T-helper 2 cell treated with Interferon-gamma antibody and Interleukin-4, amounts not matched to agents 5 μg/mL and 100 μg/mL, for 36 hours (primary cell): ENCODE data around the gene SF3A2.
A peak's percentile ranks its signal among the peaks of the same experiment; 100 is the strongest.

Experiments
- DNase-seq: peaks from one replicate; pipeline ENCODE4 v3.0.0; 2021; ENCODE audit warnings: low spot score
- H3K27ac Mint-ChIP-seq: one replicate; pipeline ENCODE4 v1.8.0; 2021; ENCODE audit warnings: mild to moderate bottlenecking, mixed read lengths
- H3K27me3 Mint-ChIP-seq: one replicate; pipeline ENCODE4 v1.8.0; 2021; ENCODE audit warnings: low read depth, mixed read lengths
- H3K36me3 Mint-ChIP-seq: one replicate; pipeline ENCODE4 v1.8.0; 2021; ENCODE audit warnings: low read depth, mixed read lengths
- H3K4me1 Mint-ChIP-seq: one replicate; pipeline ENCODE4 v1.8.0; 2021; ENCODE audit warnings: low read depth, mixed read lengths
- H3K4me3 Mint-ChIP-seq: one replicate; pipeline ENCODE4 v1.8.0; 2022; ENCODE audit warnings: mild to moderate bottlenecking, moderate library complexity, mixed read lengths
- H3K9me3 Mint-ChIP-seq: one replicate; pipeline ENCODE4 v1.8.0; 2021; ENCODE audit warnings: mixed read lengths

The SF3A2 gene

GRCh38 chr19:2246801-2247361, 10.3 kb downstream of the SF3A2 start:
- Mint-ChIP-seq H3K4me1 (peaks cover 4% of the 10 kb centered on the region), H3K36me3 (peaks cover 27% of the 10 kb centered on the region), H3K27ac (no peak overlapping the region), H3K4me3 (no peak overlapping the region), H3K9me3 (no peaks in the 10 kb centered on the region), H3K27me3 (peaks cover 3% of the 10 kb centered on the region)
- DNase-seq = no peak

DNA sequence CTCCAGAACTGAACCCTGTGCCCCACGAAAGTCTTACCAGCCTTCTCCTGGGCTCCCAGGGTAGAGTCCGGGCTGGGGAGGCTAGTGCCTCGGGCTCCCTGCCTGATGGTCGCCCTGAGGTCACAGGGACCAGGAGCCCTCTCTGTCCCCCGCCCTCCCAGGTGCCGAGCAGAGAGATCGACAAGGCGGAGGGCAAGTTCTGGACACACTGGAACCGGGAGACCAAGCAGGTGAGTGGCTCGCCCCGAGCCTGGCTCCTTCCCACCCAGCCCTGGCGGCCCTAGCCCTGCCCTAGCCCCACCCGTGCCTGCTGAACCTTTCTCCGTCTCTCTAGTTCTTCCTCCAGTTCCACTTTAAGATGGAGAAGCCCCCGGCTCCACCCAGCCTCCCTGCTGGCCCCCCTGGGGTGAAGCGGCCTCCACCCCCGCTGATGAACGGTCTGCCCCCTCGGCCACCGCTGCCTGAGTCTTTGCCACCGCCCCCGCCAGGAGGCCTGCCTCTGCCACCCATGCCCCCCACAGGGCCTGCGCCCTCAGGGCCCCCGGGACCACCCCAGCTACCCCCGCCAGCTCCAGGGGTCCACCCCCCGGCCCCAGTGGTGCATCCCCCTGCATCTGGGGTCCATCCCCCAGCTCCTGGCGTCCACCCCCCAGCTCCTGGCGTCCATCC, 10.9 kb downstream of the SF3A2 start:
- Mint-ChIP-seq H3K36me3 (peaks cover 23% of the 10 kb centered on the region), H3K4me1 (peaks cover 1% of the 10 kb centered on the region), H3K4me3 (no peak overlapping the region), H3K27me3 (peaks cover 6% of the 10 kb centered on the region), H3K27ac (no peak overlapping the region), H3K9me3 (no peaks in the 10 kb centered on the region)
- DNase-seq = no peak

- no peaks in the 10 kb centered on the region for H3K9me3 Mint-ChIP-seq
- H3K27ac Mint-ChIP-seq = no peak overlapping the region
- H3K36me3 Mint-ChIP-seq = peaks cover 21% of the 10 kb centered on the region
- DNase-seq = no peak
- no peaks in the 10 kb centered on the region for H3K4me1 Mint-ChIP-seq
- H3K4me3 Mint-ChIP-seq = no peak overlapping the region
- H3K27me3 Mint-ChIP-seq = peaks cover 12% of the 10 kb centered on the region
Measured at GRCh38 chr19:2248136-2249009, 11.7 kb downstream of the SF3A2 start.

GRCh38 chr19:2249010-2249866, 12.6 kb downstream of the SF3A2 start, which contains the start of gene AMH:
Gene AMH, plus strand, starts transcription at chr19:2249323. Its CDS starts 10 bp downstream, at chr19:2249333.
- H3K4me1 Mint-ChIP-seq = no peaks in the 10 kb centered on the region
- H3K4me3 Mint-ChIP-seq = no peak within 1 kb of the TSS
- peaks cover 19% of the 10 kb centered on the region for H3K36me3 Mint-ChIP-seq
- DNase-seq = no peak
- no peak within 1 kb of the TSS for H3K27ac Mint-ChIP-seq
- no peaks in the 10 kb centered on the region for H3K9me3 Mint-ChIP-seq
- peaks cover 17% of the 10 kb centered on the region for H3K27me3 Mint-ChIP-seq

- no peaks in the 10 kb centered on the region for H3K9me3 Mint-ChIP-seq
- H3K4me3 Mint-ChIP-seq = no peak overlapping the region
- H3K36me3 Mint-ChIP-seq = peaks cover 12% of the 10 kb centered on the region
- no peak for DNase-seq
- no peaks in the 10 kb centered on the region for H3K4me1 Mint-ChIP-seq
- H3K27ac Mint-ChIP-seq = no peak overlapping the region
- H3K27me3 Mint-ChIP-seq = peaks cover 18% of the 10 kb centered on the region
Measured at GRCh38 chr19:2249880-2250765, 13.5 kb downstream of the SF3A2 start.

- no peak overlapping the region for H3K27ac Mint-ChIP-seq
- no peak overlapping the region for H3K4me3 Mint-ChIP-seq
- no peaks in the 10 kb centered on the region for H3K4me1 Mint-ChIP-seq
- H3K27me3 Mint-ChIP-seq = peaks cover 18% of the 10 kb centered on the region
- no peaks in the 10 kb centered on the region for H3K9me3 Mint-ChIP-seq
- H3K36me3 Mint-ChIP-seq = peaks cover 9% of the 10 kb centered on the region
- DNase-seq = no peak
Measured at GRCh38 chr19:2250766-2251105, 14.1 kb downstream of the SF3A2 start.

DNA sequence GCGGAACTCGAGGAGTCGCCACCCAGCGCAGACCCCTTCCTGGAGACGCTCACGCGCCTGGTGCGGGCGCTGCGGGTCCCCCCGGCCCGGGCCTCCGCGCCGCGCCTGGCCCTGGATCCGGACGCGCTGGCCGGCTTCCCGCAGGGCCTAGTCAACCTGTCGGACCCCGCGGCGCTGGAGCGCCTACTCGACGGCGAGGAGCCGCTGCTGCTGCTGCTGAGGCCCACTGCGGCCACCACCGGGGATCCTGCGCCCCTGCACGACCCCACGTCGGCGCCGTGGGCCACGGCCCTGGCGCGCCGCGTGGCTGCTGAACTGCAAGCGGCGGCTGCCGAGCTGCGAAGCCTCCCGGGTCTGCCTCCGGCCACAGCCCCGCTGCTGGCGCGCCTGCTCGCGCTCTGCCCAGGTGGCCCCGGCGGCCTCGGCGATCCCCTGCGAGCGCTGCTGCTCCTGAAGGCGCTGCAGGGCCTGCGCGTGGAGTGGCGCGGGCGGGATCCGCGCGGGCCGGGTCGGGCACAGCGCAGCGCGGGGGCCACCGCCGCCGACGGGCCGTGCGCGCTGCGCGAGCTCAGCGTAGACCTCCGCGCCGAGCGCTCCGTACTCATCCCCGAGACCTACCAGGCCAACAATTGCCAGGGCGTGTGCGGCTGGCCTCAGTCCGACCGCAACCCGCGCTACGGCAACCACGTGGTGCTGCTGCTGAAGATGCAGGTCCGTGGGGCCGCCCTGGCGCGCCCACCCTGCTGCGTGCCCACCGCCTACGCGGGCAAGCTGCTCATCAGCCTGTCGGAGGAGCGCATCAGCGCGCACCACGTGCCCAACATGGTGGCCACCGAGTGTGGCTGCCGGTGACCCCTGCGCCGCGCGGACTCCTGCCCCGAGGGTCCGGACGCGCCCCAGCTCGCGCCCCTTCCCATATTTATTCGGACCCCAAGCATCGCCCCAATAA, 14.8 kb downstream of the SF3A2 start:
- H3K27me3 Mint-ChIP-seq = peaks cover 18% of the 10 kb centered on the region
- DNase-seq = no peak

GRCh38 chr19:2252055-2252796, 15.6 kb downstream of the SF3A2 start:
- DNase-seq = no peak
- H3K36me3 Mint-ChIP-seq = peaks cover 5% of the 10 kb centered on the region
- H3K4me3 Mint-ChIP-seq = peak overlapping the region; percentile 32
- H3K9me3 Mint-ChIP-seq = no peaks in the 10 kb centered on the region
- H3K27ac Mint-ChIP-seq = no peak overlapping the region
- H3K27me3 Mint-ChIP-seq = peaks cover 18% of the 10 kb centered on the region
- H3K4me1 Mint-ChIP-seq = no peaks in the 10 kb centered on the region

More for the DNA sequence above, 14.8 kb downstream of the SF3A2 start:
- H3K36me3 Mint-ChIP-seq = peaks cover 7% of the 10 kb centered on the region
- no peaks in the 10 kb centered on the region for H3K9me3 Mint-ChIP-seq
- peak overlapping the region; percentile 32 for H3K4me3 Mint-ChIP-seq
- no peaks in the 10 kb centered on the region for H3K4me1 Mint-ChIP-seq
- H3K27ac Mint-ChIP-seq = no peak overlapping the region

GRCh38 chr19:2252797-2253105, 16.1 kb downstream of the SF3A2 start:
- no peaks in the 10 kb centered on the region for H3K4me1 Mint-ChIP-seq
- H3K27ac Mint-ChIP-seq = no peak overlapping the region
- no peak for DNase-seq
- peak overlapping the region; percentile 32 for H3K4me3 Mint-ChIP-seq
- peaks cover 5% of the 10 kb centered on the region for H3K36me3 Mint-ChIP-seq
- no peaks in the 10 kb centered on the region for H3K9me3 Mint-ChIP-seq
- peaks cover 18% of the 10 kb centered on the region for H3K27me3 Mint-ChIP-seq

DNA sequence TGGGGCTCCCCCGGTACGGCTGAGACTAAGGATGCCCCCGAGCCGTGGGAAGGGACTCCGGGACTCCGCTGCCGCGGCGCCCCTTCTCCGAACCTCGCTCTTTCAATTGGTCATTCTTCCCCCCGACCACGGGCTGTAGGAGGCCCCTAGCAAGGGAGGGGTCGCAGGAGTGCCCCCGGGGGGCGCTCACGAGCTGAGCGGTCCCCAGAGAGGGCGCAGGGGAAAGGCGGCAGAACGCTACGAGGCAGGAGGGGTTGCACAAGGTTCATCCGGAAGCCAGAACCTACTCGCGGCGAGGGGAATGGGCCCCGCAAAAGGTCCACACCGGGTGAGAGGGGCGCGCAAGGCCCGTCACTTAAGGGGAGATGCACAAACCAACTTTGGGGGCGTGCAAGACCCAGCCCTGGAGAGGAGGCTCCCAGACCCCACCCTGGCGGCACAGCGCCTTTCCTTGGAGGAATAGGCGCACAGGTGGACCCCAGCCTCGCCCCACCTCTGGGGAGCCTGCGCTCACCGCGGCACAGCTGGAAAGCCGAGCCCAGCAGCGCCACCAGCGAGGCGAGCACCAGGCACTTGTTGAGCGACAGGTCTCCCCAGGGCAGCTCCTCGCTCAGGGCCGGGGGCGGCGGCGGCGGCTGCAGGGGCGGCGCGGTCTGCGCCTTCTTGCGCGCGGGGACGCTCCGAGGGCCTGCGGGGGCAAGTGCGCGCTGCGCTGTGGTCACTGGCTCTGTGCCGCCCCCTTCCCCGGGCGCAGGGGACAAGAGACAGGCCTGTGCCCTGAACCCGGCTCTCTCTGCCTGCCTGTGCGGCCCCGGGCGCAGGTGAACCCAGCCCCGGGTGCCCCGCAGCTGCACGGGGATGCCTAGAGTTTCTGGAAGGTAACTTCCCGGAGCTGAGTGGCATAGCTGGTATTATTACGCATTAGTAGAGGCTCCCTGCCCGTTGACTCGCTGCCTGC, 16.8 kb downstream of the SF3A2 start:
- H3K4me3 Mint-ChIP-seq = peak overlapping the region; percentile 32
- H3K27me3 Mint-ChIP-seq = peaks cover 18% of the 10 kb centered on the region
- H3K9me3 Mint-ChIP-seq = no peaks in the 10 kb centered on the region
- no peak for DNase-seq
- no peak overlapping the region for H3K27ac Mint-ChIP-seq
- H3K36me3 Mint-ChIP-seq = peaks cover 4% of the 10 kb centered on the region
- H3K4me1 Mint-ChIP-seq = peaks cover 4% of the 10 kb centered on the region
